ENCODE data around the gene CACNA2D2. TPM values are rescaled to one million over a fixed set of nuclear protein-coding genes. Genes with fewer than 3 reads are reported as not detected.

The CACNA2D2 gene
- total and polyA plus RNA-seq, 2 of the 13 experiments (the other 11 are each of a cell fraction or from before 2014, with no cell fraction given), result not detected

DNA sequence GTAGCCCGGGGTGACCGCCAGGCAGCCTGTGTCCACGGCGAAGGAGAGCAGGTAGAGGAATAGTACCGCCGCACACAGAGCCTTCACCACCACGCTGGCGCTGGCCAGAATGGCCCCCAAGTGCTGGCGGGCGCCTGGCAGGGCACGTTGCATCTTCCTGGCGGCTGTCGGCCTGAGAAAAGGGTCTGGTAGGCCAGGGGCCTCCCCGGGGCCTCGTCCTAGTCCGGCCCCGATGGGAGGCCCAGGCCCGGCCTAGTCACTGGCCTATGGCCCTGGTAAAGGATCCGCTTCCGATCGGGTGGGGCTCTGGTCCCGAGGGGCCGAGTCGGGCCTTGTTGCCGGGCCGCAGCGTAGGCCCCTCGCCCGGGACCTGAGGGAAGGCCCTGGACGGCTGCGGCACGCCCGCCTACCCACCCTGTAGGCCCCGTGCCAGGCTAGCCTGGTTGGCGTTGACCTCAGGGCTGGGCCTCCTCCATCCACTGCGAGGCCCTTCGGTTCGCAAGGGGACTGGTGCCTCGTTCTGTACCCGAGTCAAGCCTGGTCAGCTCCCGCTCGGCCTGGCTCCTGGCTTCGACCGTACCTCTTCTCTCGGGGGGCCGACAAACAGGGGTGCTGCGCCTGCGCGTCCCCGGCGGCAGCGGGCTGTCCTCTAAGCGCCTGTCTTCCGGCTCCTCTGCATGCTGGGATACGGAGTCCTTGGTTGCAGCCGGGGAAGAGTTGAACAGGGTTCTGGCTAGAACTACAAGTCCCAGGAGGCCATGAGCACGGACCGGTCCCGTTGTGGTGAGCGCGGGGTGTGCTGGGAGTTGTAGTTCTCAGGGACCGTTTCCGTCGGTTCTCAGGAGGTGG, 144.3 kb downstream of the CACNA2D2 start, which contains the start of gene TMEM115 (continued):
- peak; percentile 79; the same call in 1 of the 2 replicates for TF ChIP-seq ZNF724P (CRISPR knock-in tag; IDR thresholded peaks at IDR 0.05; ENCODE audit: borderline replicate concordance)
- 0 out of 2 replicates have a peak, but pooled peaks have one; percentile 55 for TF ChIP-seq ZSCAN25 (CRISPR knock-in tag; IDR thresholded peaks at IDR 0.05)
- TF ChIP-seq, protein P1, sequence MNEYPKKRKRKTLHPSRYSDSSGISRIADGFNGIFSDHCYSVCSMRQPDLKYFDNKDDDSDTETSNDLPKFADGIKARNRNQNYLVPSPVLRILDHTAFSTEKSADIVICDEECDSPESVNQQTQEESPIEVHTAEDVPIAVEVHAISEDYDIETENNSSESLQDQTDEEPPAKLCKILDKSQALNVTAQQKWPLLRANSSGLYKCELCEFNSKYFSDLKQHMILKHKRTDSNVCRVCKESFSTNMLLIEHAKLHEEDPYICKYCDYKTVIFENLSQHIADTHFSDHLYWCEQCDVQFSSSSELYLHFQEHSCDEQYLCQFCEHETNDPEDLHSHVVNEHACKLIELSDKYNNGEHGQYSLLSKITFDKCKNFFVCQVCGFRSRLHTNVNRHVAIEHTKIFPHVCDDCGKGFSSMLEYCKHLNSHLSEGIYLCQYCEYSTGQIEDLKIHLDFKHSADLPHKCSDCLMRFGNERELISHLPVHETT (CRISPR knock-in tag; conservative IDR thresholded peaks at IDR 0.05), result peak; percentile 79
- no peak for TF ChIP-seq MAFF (IDR thresholded peaks at IDR 0.05; ENCODE audit: low read depth, low read length)
- TF ChIP-seq, protein P2, sequence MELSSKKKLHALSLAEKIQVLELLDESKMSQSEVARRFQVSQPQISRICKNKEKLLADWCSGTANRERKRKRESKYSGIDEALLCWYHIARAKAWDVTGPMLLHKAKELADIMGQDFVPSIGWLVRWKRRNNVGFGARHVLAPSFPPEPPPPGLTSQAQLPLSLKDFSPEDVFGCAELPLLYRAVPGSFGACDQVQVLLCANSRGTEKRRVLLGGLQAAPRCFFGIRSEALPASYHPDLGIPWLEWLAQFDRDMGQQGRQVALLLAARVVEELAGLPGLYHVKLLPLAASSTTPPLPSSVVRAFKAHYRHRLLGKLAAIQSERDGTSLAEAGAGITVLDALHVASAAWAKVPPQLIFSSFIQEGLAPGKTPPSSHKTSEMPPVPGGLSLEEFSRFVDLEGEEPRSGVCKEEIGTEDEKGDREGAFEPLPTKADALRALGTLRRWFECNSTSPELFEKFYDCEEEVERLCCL (CRISPR knock-in tag; IDR thresholded peaks at IDR 0.05; ENCODE audit: borderline replicate concordance), result no peak
- no peak for TF ChIP-seq PCBP2 (optimal IDR thresholded peaks at IDR 0.05; ENCODE audit: low read depth, low read length, poor library complexity, severe bottlenecking)
- no peak for TF ChIP-seq ZNF816 (CRISPR knock-in tag; IDR thresholded peaks at IDR 0.05; ENCODE audit: borderline replicate concordance)
- TF ChIP-seq, protein P3, sequence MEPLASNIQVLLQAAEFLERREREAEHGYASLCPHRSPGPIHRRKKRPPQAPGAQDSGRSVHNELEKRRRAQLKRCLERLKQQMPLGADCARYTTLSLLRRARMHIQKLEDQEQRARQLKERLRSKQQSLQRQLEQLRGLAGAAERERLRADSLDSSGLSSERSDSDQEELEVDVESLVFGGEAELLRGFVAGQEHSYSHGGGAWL (CRISPR knock-in tag; IDR thresholded peaks at IDR 0.05), result peak; percentile 94; the same call in 1 of the 2 replicates
- 0 out of 2 replicates have a peak, but pooled peaks have one; percentile 24 for TF ChIP-seq ZFP1 (CRISPR knock-in tag; IDR thresholded peaks at IDR 0.05)
- TF ChIP-seq TP53 (CRISPR knock-in tag; conservative IDR thresholded peaks at IDR 0.05), result no peak
- TF ChIP-seq, protein P4, sequence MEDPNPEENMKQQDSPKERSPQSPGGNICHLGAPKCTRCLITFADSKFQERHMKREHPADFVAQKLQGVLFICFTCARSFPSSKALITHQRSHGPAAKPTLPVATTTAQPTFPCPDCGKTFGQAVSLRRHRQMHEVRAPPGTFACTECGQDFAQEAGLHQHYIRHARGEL (CRISPR knock-in tag; IDR thresholded peaks at IDR 0.05), result no peak
- peak; percentile 78 for TF ChIP-seq KDM4B (CRISPR knock-in tag; IDR thresholded peaks at IDR 0.05)
- no peak; the same call in 1 of the 2 replicates for TF ChIP-seq HOXD1 (CRISPR knock-in tag; IDR thresholded peaks at IDR 0.05)
- no peak for TF ChIP-seq RFX1 (IDR thresholded peaks at IDR 0.05)
- TF ChIP-seq GPN1 (CRISPR knock-in tag; IDR thresholded peaks at IDR 0.05; ENCODE audit: borderline replicate concordance), result no peak
- TF ChIP-seq SRF (IDR thresholded peaks at IDR 0.05; ENCODE audit: low read depth, low read length), result no peak; the same call in 1 of the 2 replicates
- TF ChIP-seq ZNF607 (CRISPR knock-in tag; IDR thresholded peaks at IDR 0.05; ENCODE audit: borderline replicate concordance), result peak; percentile 35; the same call in 1 of the 2 replicates
- TF ChIP-seq SMAD3 (CRISPR knock-in tag; IDR thresholded peaks at IDR 0.05), result no peak
- peak; percentile 73 for TF ChIP-seq ZNF563 (CRISPR knock-in tag; IDR thresholded peaks at IDR 0.05)
- TF ChIP-seq, protein P5, sequence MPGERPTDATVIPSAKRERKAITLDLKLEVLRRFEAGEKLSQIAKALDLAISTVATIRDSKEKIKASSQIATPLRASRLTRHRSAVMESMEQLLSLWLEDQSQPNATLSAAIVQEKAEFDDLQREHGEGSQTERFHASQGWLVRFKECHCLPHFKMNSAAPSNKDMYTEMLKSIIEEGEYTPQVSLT (CRISPR knock-in tag; IDR thresholded peaks at IDR 0.05; ENCODE audit: borderline replicate concordance, low read depth), result no peak; the same call in 1 of the 2 replicates
- no peak for TF ChIP-seq NAIF1 (CRISPR knock-in tag; IDR thresholded peaks at IDR 0.05; ENCODE audit: borderline replicate concordance)
- TF ChIP-seq KLF11 (CRISPR knock-in tag; IDR thresholded peaks at IDR 0.05), result 0 out of 2 replicates have a peak, but pooled peaks have one; percentile 59
- peak; percentile 89; the same call in 1 of the 2 replicates for TF ChIP-seq GLI4 (CRISPR knock-in tag; IDR thresholded peaks at IDR 0.05; ENCODE audit: borderline replicate concordance)
- TF ChIP-seq NR2F6 (IDR thresholded peaks at IDR 0.05), result no peak
- TF ChIP-seq NR2F6 (CRISPR knock-in tag; IDR thresholded peaks at IDR 0.05), result no peak
- TF ChIP-seq, protein P6, sequence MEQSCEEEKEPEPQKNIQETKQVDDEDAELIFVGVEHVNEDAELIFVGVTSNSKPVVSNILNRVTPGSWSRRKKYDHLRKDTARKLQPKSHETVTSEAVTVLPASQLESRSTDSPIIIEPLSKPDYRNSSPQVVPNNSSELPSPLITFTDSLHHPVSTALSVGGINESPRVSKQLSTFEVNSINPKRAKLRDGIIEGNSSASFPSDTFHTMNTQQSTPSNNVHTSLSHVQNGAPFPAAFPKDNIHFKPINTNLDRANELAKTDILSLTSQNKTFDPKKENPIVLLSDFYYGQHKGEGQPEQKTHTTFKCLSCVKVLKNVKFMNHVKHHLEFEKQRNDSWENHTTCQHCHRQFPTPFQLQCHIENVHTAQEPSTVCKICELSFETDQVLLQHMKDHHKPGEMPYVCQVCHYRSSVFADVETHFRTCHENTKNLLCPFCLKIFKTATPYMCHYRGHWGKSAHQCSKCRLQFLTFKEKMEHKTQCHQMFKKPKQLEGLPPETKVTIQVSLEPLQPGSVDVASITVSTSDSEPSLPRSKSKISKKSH (CRISPR knock-in tag; IDR thresholded peaks at IDR 0.05; ENCODE audit: borderline replicate concordance), result peak; percentile 74; the same call in 1 of the 2 replicates

All from HepG2 (cell line).